Effector memory CD8-positive, alpha-beta T cell (primary cell): ENCODE measurements around the gene ZNF473.

Experiments
- ATAC-seq: fragments of 150-1000 bp; cut with Tn5 transposase; replicated peaks from 2 replicates; pipeline ENCODE4 v1.10.0; 2021; ENCODE audit warnings: mild to moderate bottlenecking, moderate library complexity
- DNase-seq, 3 experiments: peaks; one replicate each; pipeline ENCODE4 v3.0.0; 2021
- H3K27ac Mint-ChIP-seq, 2 donors: one replicate each; pipeline ENCODE4 v1.8.0; 2022; ENCODE audit warnings: mild to moderate bottlenecking in 2 of 2, mixed read lengths in 2 of 2, moderate library complexity in 2 of 2
- H3K27me3 Mint-ChIP-seq, 2 donors: one replicate each; pipeline ENCODE4 v1.8.0; 2022; ENCODE audit warnings: mixed read lengths in 2 of 2
- H3K36me3 Mint-ChIP-seq: one replicate; pipeline ENCODE4 v1.8.0; 2022; ENCODE audit warnings: mild to moderate bottlenecking, moderate library complexity, mixed read lengths; ENCODE audit not compliant: insufficient read depth
- H3K4me1 Mint-ChIP-seq, 2 donors: one replicate each; pipeline ENCODE4 v1.8.0; 2022; ENCODE audit warnings: low read depth in 2 of 2, mixed read lengths in 2 of 2
- H3K4me3 Mint-ChIP-seq, 2 donors: one replicate each; pipeline ENCODE4 v1.8.0; 2022; ENCODE audit warnings: mild to moderate bottlenecking in 2 of 2, mixed read lengths in 2 of 2, moderate library complexity in 2 of 2
- H3K9me3 Mint-ChIP-seq, 2 donors: one replicate each; pipeline ENCODE4 v1.8.0; 2022; ENCODE audit warnings: mixed read lengths in 2 of 2

Gene ZNF473

DNA sequence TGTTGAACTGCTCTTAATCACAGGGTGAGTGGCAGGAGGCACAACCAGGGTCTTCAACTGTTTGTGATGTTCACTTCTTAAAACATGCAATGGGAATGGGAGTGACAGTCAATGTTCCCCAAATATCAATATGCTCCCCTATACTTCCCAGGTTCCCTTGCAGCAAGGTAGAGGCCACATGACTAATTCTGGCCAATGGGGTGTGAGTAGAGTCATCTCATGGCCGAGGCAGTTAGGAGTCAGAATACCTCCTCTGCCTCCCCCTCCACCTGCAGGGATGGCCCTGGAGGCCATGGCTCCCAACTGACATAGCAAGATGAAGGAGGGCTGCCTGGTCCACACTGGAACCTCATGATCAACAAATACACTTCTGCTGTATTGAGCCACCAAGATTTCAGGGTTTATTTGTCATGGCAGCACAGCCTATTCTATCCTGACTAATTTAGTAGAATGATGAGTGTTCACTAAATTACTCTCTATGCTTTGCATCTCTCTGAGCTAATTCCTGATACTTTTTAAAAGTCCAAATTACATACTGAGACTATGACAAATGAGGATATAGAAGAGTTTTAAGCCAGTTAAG is 9.5 kb upstream of the ZNF473 start:
- H3K4me3 Mint-ChIP-seq = no peak overlapping the region
- H3K27me3 Mint-ChIP-seq = no peaks in the 10 kb centered on the region
- no peak for DNase-seq
- peaks cover 8 to 21% of the 10 kb centered on the region in 2 donors for H3K4me1 Mint-ChIP-seq
- ATAC-seq = no peak
- no peaks in the 10 kb centered on the region for H3K9me3 Mint-ChIP-seq
- peaks cover 73% of the 10 kb centered on the region for H3K36me3 Mint-ChIP-seq
- no peak overlapping the region for H3K27ac Mint-ChIP-seq

DNA sequence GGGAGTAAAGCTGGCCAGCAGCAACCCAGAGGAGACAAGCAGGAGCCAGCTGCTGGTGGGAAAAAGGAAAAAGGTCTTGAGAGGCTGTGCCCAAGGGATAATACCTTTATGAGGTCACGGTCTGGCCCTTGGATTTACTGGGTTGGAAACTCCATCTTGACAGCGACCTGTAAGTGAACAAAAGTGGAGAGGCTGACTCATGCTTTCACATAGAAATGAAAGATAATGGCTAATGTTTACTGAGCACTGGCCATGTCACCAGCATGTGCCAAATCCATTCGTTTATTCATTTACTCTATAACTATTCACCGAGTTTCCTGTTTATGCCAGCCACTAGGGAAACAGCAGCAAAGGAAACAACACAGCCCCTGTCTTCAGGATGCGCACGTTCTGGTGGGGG is 5.3 kb upstream of the ZNF473 start:
- Mint-ChIP-seq H3K4me3 (no peak overlapping the region), H3K36me3 (peaks cover 58% of the 10 kb centered on the region), H3K27me3 (no peaks in the 10 kb centered on the region), H3K4me1 (peaks cover 23 to 31% of the 10 kb centered on the region in 2 donors), H3K27ac (no peak overlapping the region), H3K9me3 (no peaks in the 10 kb centered on the region)
- ATAC-seq (no peak), DNase-seq (no peak)

DNA sequence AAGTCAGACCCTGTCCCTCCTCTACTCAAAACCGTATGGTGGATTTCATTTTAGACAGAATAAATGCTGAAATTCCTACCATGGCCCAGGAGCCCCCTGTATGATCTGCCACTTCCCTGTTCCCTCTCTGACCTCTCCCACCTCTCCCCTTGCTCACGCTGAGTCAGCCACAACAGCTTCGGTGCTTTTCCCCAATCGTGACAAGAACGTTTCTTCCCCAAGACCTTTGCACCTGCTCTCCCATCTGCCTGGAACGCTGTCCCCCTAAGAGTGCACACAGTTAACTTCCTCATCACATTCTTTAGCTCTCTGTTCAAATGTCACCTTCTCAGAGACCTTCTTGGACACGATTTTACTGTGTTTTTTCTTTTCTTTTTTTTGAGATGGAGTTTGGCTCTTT is 3.0 kb upstream of the ZNF473 start:
- peaks cover 35 to 46% of the 10 kb centered on the region in 2 donors for H3K4me1 Mint-ChIP-seq
- H3K27me3 Mint-ChIP-seq = no peaks in the 10 kb centered on the region
- no peak overlapping the region for H3K4me3 Mint-ChIP-seq
- no peak for ATAC-seq
- H3K27ac Mint-ChIP-seq = peak overlapping the region in 1 of 2 donors; percentile 87
- no peaks in the 10 kb centered on the region for H3K9me3 Mint-ChIP-seq
- no peak for DNase-seq
- H3K36me3 Mint-ChIP-seq = peaks cover 56% of the 10 kb centered on the region

DNA sequence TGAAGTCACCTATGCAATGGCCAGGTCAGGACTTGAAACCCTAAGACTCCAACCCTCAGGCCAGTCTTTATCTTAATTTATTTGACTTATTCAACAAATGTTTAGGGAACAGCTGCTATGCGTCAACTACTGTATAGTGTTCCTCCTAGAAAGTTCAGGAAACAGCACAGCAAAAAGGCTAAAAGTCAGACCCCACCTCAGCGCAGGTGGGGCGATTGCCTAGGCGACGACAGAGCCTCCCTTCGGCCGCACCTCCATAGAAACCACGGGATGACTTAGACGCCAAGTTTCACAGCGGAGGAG is 1.1 kb upstream of the ZNF473 start:
- ATAC-seq = no peak
- Mint-ChIP-seq H3K27ac (peak overlapping the region; percentile 99 to 100), H3K4me3 (peak overlapping the region; percentile 93 to 97), H3K36me3 (peaks cover 37% of the 10 kb centered on the region), H3K27me3 (no peaks in the 10 kb centered on the region), H3K9me3 (no peaks in the 10 kb centered on the region), H3K4me1 (peaks cover 35 to 49% of the 10 kb centered on the region in 2 donors)
- DNase-seq = no peak

DNA sequence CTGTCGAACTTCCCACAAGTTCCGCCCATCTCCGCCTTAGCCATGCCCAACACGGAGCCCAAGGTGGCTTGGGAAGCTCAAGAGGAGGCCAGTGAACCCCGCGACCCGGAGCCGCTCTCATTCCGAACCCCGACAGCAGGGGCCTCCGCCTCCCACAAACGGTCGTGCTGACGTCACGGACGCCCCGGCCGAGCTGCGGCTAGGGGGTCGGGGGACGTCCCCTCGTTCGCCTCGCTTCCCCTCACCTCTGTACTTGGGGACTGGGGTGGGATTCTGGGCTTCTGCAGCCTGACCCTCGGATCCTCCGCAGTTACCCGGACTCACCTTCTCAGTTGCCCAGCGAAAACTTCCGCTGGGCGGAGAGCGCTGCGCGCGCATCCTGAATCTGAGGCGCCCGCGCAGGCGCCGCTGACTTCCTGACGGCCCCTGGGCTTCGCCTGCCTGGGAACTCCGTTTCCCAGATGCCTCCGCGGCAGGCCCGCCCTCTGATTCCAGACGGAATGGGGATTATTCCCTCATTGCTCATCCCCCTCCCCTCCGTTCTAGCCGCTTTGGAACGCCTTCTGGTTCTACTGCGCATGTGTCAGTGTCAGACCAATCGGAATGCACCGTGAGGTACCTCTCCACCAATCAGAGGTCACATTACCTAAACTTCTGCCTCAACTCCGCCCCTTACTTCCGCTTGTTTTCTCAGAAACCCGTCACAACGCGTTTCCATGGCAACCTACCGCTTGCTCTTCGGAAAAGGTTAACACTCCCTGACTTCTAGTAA is 597 bp upstream of the ZNF473 start, which contains the start of gene VRK3:
Gene VRK3 (minus strand): TSS at position 351 of the 772 bp plus-strand sequence. CDS start 9,210 bp downstream, outside the sequence.
- Mint-ChIP-seq H3K36me3 (peaks cover 32% of the 10 kb centered on the region), H3K4me3 (peak within 1 kb of the TSS; percentile 93 to 97), H3K9me3 (no peaks in the 10 kb centered on the region), H3K27ac (peak within 1 kb of the TSS; percentile 99 to 100), H3K4me1 (peaks cover 35 to 49% of the 10 kb centered on the region in 2 donors), H3K27me3 (no peaks in the 10 kb centered on the region)
- peak; percentile 97 to 98 (median 98) for DNase-seq
- ATAC-seq = peak; percentile 80

DNA sequence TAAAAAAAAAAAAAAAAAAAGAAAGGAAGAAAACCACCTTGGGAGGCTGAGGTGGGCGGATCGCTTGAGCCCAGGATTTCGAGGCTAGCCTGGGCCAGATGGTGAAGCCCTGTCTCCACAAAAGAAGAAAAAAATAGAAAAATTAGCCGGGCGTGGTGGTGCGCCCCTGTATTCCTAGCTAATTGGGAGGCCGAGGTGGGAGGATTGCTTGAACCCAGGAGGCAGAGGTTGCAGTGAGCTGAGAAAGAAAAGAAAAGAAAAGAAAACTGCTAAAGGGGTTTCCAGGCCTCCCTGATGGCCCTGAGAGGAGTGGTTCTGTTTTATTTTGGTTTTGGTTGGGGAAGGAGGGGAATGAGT is 723 bp downstream of the ZNF473 start:
- no peaks in the 10 kb centered on the region for H3K27me3 Mint-ChIP-seq
- ATAC-seq (no peak), DNase-seq (no peak)
- H3K27ac Mint-ChIP-seq = peak overlapping the region; percentile 99 to 100
- H3K9me3 Mint-ChIP-seq = no peaks in the 10 kb centered on the region
- H3K4me1 Mint-ChIP-seq = peaks cover 31 to 44% of the 10 kb centered on the region in 2 donors
- H3K4me3 Mint-ChIP-seq = peak overlapping the region; percentile 93 to 97
- peaks cover 31% of the 10 kb centered on the region for H3K36me3 Mint-ChIP-seq

DNA sequence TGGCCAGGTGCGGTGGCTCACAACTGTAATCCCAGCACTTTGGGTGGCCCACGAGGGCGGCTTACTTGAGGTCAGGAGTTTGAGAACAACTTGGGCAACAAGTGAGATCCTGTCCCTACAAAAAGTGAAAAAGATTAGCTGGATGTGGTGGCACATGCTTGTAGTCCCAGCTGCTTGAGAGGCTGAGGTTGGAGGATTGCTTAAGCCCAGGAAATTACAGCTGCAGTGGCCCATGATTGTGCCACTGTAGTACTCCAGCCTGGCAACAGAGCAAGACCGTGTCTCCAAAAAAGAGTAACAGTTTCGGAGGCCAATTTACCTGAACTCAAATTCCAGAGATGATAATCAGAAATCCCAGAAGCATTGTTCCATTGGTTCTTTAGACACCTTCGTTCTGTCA is 4.4 kb downstream of the ZNF473 start:
- Mint-ChIP-seq H3K9me3 (no peaks in the 10 kb centered on the region), H3K27ac (no peak overlapping the region), H3K4me1 (peaks cover 21 to 34% of the 10 kb centered on the region in 2 donors), H3K27me3 (no peaks in the 10 kb centered on the region), H3K36me3 (peaks cover 35% of the 10 kb centered on the region), H3K4me3 (no peak overlapping the region)
- DNase-seq (no peak), ATAC-seq (no peak)

DNA sequence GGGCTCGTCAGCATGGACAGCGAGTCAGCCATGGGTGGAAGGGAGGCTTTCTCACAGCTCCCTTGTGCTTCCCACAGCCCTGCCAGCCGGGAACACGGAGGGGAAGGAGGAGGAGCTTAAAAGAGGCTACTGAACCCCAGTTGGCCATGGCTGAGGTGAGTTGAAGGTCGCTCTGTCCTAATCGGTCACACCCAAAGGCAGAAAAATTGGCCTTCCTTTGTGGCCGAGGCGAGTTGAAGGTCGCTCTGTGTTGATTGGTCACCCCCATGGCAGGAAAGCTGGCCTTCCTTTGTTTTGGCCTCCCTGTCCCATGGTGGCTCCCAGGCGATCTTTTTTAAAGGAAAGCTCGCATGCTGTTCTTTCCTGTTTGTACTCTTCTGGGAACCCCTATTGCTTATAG is 5.1 kb downstream of the ZNF473 start:
- no peak overlapping the region for H3K4me3 Mint-ChIP-seq
- no peak for DNase-seq
- no peaks in the 10 kb centered on the region for H3K9me3 Mint-ChIP-seq
- H3K36me3 Mint-ChIP-seq = peaks cover 28% of the 10 kb centered on the region
- H3K4me1 Mint-ChIP-seq = peaks cover 18 to 31% of the 10 kb centered on the region in 2 donors
- H3K27ac Mint-ChIP-seq = no peak overlapping the region
- no peak for ATAC-seq
- H3K27me3 Mint-ChIP-seq = no peaks in the 10 kb centered on the region

DNA sequence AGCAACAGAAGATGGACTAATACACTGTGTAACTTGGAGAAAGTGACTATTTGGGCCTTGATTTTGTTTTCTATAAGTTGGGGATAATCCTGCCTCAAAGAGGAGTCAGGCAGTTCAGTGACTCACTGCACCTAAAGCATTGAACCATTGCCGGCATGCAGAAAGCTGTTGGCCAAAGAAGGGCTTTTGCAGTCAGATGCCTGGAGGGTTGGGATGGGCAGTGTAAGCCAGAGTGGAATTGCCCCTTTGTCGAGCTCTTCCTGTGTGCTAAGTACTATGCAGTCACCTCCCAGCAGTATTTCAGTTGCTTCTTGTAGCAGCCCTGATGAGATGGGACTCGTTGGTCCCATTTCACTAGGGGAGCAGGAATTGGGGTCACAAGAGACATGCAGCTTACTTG is 11.1 kb downstream of the ZNF473 start:
- no peak for DNase-seq
- Mint-ChIP-seq H3K36me3 (peaks cover 31% of the 10 kb centered on the region), H3K9me3 (no peaks in the 10 kb centered on the region), H3K4me3 (no peak overlapping the region), H3K27me3 (no peaks in the 10 kb centered on the region), H3K27ac (no peak overlapping the region), H3K4me1 (peaks cover 3 to 9% of the 10 kb centered on the region in 2 donors)
- no peak for ATAC-seq

DNA sequence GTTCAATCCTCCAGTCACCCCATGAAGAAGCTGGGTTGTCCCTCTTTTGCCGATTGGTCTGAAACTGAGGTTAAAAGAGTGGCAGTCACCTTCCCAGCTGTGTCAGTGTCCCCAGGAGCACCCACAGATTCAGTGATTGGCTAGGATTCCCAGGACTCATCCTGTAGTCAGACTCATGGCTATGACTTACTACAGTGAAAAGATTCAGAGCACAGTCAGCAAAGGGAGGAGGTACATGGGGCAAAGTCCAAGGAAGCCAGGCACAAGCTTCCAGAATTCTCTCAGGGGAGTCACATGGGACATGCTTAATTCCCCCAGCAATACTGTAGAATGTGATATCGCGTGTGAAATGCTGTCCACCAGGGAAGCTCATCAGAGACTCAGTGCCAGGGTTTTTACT is 14.2 kb downstream of the ZNF473 start:
- Mint-ChIP-seq H3K9me3 (peaks cover 6 to 8% of the 10 kb centered on the region in 2 donors), H3K27ac (peak overlapping the region in 1 of 2 donors; percentile 89), H3K27me3 (no peaks in the 10 kb centered on the region), H3K36me3 (peaks cover 36% of the 10 kb centered on the region), H3K4me1 (no peaks in the 10 kb centered on the region), H3K4me3 (no peak overlapping the region)
- ATAC-seq (no peak), DNase-seq (no peak)

DNA sequence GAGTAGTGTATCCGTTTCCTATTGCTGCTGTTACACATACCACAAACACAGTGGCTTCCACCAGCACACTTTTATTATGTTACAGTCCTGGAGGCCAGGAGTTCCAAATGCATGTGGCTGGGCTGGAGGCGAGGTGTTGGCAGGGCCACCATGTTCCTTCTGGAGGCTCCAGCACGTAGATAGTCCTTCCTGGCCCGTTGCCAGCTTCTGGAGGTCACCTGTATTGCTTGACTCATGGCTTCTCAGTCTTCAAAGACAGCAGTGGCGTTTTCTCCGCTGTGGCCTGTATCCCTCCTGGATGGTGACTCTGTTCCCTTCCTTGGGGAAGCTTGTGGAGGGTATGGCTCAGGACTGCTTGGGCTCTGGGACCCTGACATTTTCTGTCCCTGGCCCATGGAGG is 15.2 kb downstream of the ZNF473 start:
- Mint-ChIP-seq H3K4me1 (no peaks in the 10 kb centered on the region), H3K27me3 (no peaks in the 10 kb centered on the region), H3K9me3 (peaks cover 6 to 8% of the 10 kb centered on the region in 2 donors), H3K36me3 (peaks cover 37% of the 10 kb centered on the region), H3K4me3 (no peak overlapping the region), H3K27ac (no peak overlapping the region)
- ATAC-seq = no peak
- DNase-seq = no peak

DNA sequence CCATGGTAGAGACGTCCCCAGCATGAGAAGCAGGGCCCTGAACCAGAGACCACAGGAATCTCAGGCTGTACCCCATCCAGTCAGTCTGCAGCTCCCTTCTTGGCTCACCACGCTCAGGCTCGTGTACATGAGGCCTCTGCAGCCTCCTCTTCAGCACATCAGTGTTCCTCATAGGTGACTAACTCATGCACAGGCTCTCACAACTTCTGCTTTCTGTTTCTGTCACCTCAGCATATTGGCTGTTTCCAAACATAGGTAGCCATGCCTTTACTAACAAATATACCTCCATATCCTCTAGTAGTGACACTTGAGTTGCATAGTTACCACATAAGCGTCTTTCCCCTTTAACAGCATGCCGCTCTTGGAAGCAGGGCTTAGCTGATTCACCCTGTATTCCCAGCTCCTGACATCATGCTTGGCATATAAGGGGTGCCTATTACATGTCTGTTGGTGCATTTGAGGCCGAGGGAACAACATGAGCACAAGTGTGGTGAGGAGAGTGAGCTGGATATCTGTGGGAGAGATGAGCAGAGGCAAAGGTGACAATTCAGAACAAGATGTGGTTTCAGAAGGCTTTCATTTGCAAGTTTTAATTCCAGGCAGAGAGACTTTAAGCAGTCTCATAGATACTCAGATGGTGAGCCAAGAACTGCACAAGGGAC is 16.7 kb downstream of the ZNF473 start:
- DNase-seq (no peak), ATAC-seq (no peak)
- Mint-ChIP-seq H3K27me3 (no peaks in the 10 kb centered on the region), H3K27ac (no peak overlapping the region), H3K9me3 (peaks cover 6 to 8% of the 10 kb centered on the region in 2 donors), H3K4me3 (no peak overlapping the region), H3K36me3 (peaks cover 31% of the 10 kb centered on the region), H3K4me1 (no peaks in the 10 kb centered on the region)

DNA sequence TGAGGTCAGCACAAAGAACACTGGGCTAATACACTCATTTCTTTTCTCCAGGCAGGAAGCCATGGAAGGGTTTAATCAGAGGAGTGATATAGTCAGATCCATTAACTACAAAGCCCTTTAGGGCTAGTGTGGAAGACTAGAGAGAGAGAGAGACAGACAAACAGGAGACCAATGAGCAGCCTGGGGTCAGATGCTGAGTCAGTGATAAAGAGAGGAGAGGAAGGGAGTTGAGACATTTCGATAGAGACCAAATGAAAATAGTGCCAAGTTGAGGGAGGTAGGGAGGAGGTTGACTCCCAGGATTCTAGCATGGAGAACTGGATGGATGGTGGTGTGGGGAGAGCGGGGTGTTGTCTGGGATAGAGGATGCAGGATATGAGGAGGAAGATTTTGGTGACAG is 18.2 kb downstream of the ZNF473 start:
- ATAC-seq (no peak), DNase-seq (no peak)
- no peak overlapping the region for H3K4me3 Mint-ChIP-seq
- peak overlapping the region; percentile 1 to 8 for H3K27ac Mint-ChIP-seq
- peaks cover 6 to 8% of the 10 kb centered on the region in 2 donors for H3K9me3 Mint-ChIP-seq
- no peaks in the 10 kb centered on the region for H3K27me3 Mint-ChIP-seq
- peaks cover 29% of the 10 kb centered on the region for H3K36me3 Mint-ChIP-seq
- H3K4me1 Mint-ChIP-seq = no peaks in the 10 kb centered on the region

DNA sequence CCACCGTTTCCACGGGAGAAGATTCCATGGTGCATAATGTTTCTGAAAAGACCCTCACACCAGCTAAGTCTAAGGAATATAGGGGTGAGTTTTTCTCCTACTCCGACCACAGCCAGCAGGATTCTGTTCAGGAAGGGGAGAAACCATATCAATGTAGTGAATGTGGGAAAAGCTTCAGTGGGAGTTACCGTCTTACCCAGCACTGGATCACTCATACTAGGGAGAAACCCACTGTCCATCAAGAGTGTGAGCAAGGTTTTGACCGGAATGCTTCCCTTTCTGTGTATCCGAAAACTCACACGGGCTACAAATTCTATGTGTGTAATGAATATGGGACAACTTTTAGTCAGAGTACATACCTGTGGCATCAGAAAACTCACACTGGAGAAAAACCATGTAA is 19.1 kb downstream of the ZNF473 start:
- Mint-ChIP-seq H3K27me3 (no peaks in the 10 kb centered on the region), H3K9me3 (peaks cover 6 to 8% of the 10 kb centered on the region in 2 donors), H3K4me3 (no peak overlapping the region), H3K36me3 (peaks cover 27% of the 10 kb centered on the region), H3K27ac (no peak overlapping the region), H3K4me1 (peaks cover 0 to 2% of the 10 kb centered on the region in 2 donors)
- no peak for ATAC-seq
- no peak for DNase-seq
